Measurements from ENCODE around the gene HCFC1R1.

The HCFC1R1 gene

GRCh38 chr16:3019594-3020246, 4.0 kb downstream of the HCFC1R1 start:
- DNase-seq (ENCODE audit: low read depth), result no peak

- no peak for DNase-seq (ENCODE audit: low read depth)
Measured at GRCh38 chr16:3017794-3018506, 5.8 kb downstream of the HCFC1R1 start, which contains the start of gene CLDN6. CLDN6 (minus strand) TSS chr16:3018183; CDS start chr16:3016021, 2,162 bp downstream.

GRCh38 chr16:3017344-3017743, 6.4 kb downstream of the HCFC1R1 start:
- no peak for DNase-seq (ENCODE audit: low read depth)

- DNase-seq (ENCODE audit: low read depth), result no peak
Measured at GRCh38 chr16:3015865-3016521, 7.7 kb downstream of the HCFC1R1 start.

- no peak for DNase-seq (ENCODE audit: low read depth)
Measured at GRCh38 chr16:3014971-3015370, 8.8 kb downstream of the HCFC1R1 start.

- no peak for DNase-seq (ENCODE audit: low read depth)
Measured at GRCh38 chr16:3013998-3014690, 9.6 kb downstream of the HCFC1R1 start.

- no peak for DNase-seq (ENCODE audit: low read depth)
Measured at GRCh38 chr16:3013491-3013951, 10.2 kb downstream of the HCFC1R1 start.

- DNase-seq (ENCODE audit: low read depth), result no peak
Measured at GRCh38 chr16:3012828-3013420, 10.8 kb downstream of the HCFC1R1 start, which contains the start of gene CLDN9. CLDN9 (plus strand) TSS chr16:3012923; CDS start chr16:3013363, 440 bp downstream.

- no peak for DNase-seq (ENCODE audit: low read depth)
Measured at GRCh38 chr16:3012246-3012645, 11.5 kb downstream of the HCFC1R1 start.

GRCh38 chr16:3010510-3010909, 13.2 kb downstream of the HCFC1R1 start:
- no peak for DNase-seq (ENCODE audit: low read depth)

- DNase-seq (ENCODE audit: low read depth), result no peak
Measured at GRCh38 chr16:3009568-3010390, 14.0 kb downstream of the HCFC1R1 start.

- DNase-seq (ENCODE audit: low read depth), result no peak
Measured at GRCh38 chr16:3008690-3009037, 15.1 kb downstream of the HCFC1R1 start.

- DNase-seq (ENCODE audit: low read depth), result no peak
Measured at GRCh38 chr16:3007957-3008689, 15.6 kb downstream of the HCFC1R1 start.

- DNase-seq (ENCODE audit: low read depth), result no peak
Measured at GRCh38 chr16:3007059-3007956, 16.4 kb downstream of the HCFC1R1 start.

GRCh38 chr16:3004781-3005284, 18.9 kb downstream of the HCFC1R1 start:
- no peak for DNase-seq (ENCODE audit: low read depth)

GRCh38 chr16:3004319-3004718, 19.4 kb downstream of the HCFC1R1 start:
- no peak for DNase-seq (ENCODE audit: low read depth)

GRCh38 chr16:3003582-3004270, 20.0 kb downstream of the HCFC1R1 start:
- peak; percentile 97 for DNase-seq (ENCODE audit: low read depth)

- no peak for DNase-seq (ENCODE audit: low read depth)
Measured at GRCh38 chr16:3001316-3001715, 22.4 kb downstream of the HCFC1R1 start.

All from amniotic epithelial cell (primary cell).